NCI-H2107 (cell line): ENCODE data around the gene ACIN1.
"Not testable (repeated sequence)": the region's sequence is repeated elsewhere in the genome, so short reads cannot be mapped to it uniquely, and the experiment has no call there.

Source experiments
- DNase-seq: peaks from one replicate; lab custom pipeline; 2025; lab: John Stamatoyannopoulos, UW

Gene ACIN1

GRCh38 chr14:23041729-23042128 is 53.2 kb downstream of the ACIN1 start:
- DNase-seq: no peak

GRCh38 chr14:23040100-23040499 is 54.8 kb downstream of the ACIN1 start:
- DNase-seq: no peak

- no peak for DNase-seq
Observed at GRCh38 chr14:23035303-23036144, 59.4 kb downstream of the ACIN1 start.

GRCh38 chr14:23034498-23035302 is 60.2 kb downstream of the ACIN1 start, which contains the start of gene PSMB5:
TSS of gene PSMB5 (minus strand) at chr14:23034900. CDS start at chr14:23034881, 19 bp downstream.
- no peak for DNase-seq

- no peak for DNase-seq
Observed at GRCh38 chr14:23033801-23034497, 61.0 kb downstream of the ACIN1 start.

GRCh38 chr14:23033251-23033727 is 61.6 kb downstream of the ACIN1 start:
- DNase-seq: no peak

GRCh38 chr14:23030936-23031335 is 64.0 kb downstream of the ACIN1 start:
- no peak for DNase-seq

GRCh38 chr14:23028799-23029198 is 66.1 kb downstream of the ACIN1 start:
- DNase-seq: no peak

- no peak for DNase-seq
Observed at GRCh38 chr14:23025151-23025814, 69.7 kb downstream of the ACIN1 start.

- DNase-seq: no peak
Observed at GRCh38 chr14:23024612-23025075, 70.3 kb downstream of the ACIN1 start.

GRCh38 chr14:23023795-23024152 is 71.2 kb downstream of the ACIN1 start:
- no peak for DNase-seq

- DNase-seq: no peak
Observed at GRCh38 chr14:23023022-23023794, 71.7 kb downstream of the ACIN1 start.

GRCh38 chr14:23021889-23022442 is 73.0 kb downstream of the ACIN1 start:
- DNase-seq: no peak

GRCh38 chr14:23021434-23021833 is 73.5 kb downstream of the ACIN1 start:
- DNase-seq: no peak

GRCh38 chr14:23020143-23021128 is 74.5 kb downstream of the ACIN1 start:
- DNase-seq: no peak

- DNase-seq: no peak
Observed at GRCh38 chr14:23018107-23018506, 76.8 kb downstream of the ACIN1 start.

GRCh38 chr14:23017091-23017490 is 77.8 kb downstream of the ACIN1 start:
- no peak for DNase-seq

- no peak for DNase-seq
Observed at GRCh38 chr14:23015618-23016017, 79.3 kb downstream of the ACIN1 start.

GRCh38 chr14:23013749-23014054 is 81.2 kb downstream of the ACIN1 start:
- not testable (repeated sequence) for DNase-seq
